HL-60 (cell line): ENCODE data around the gene BBOX1.

ENCODE experiments used
- DNase-seq, 2 experiments: peaks; one replicate each; pipeline ENCODE4 v3.0.0-alpha.2; 2010 to 2020; ENCODE audit warnings: low read depth in 1 of 2, low spot score in 1 of 2
- H3K27ac ChIP-seq: fragments of 250-450 bp; sonication (Bioruptor Pico); replicated peaks from 2 replicates; pipeline ENCODE4 v1.5.1; 2020; ENCODE audit warnings: mild to moderate bottlenecking, moderate library complexity
- H3K27me3 ChIP-seq: fragments of 250-450 bp; sonication (Bioruptor Pico); 2 replicates; pipeline ENCODE4 v1.5.1; 2021; ENCODE audit warnings: mild to moderate bottlenecking, moderate library complexity; ENCODE audit not compliant: insufficient read depth, poor library complexity, severe bottlenecking
- H3K4me3 ChIP-seq: replicated peaks from 2 replicates; pipeline ENCODE4 v1.5.1; 2011; ENCODE audit warnings: mild to moderate bottlenecking, control low read depth, low read length; ENCODE audit not compliant: insufficient read depth
- CTCF ChIP-seq: IDR thresholded peaks from one replicate; pipeline ENCODE4 v1.5.1; 2011; ENCODE audit warnings: low read length, control low read depth, inconsistent platforms; ENCODE audit not compliant: insufficient read depth
- GABPA ChIP-seq: IDR thresholded peaks from 2 replicates; pipeline ENCODE4 v1.6.1; 2012; ENCODE audit warnings: low read depth
- POLR2AphosphoS5 ChIP-seq: IDR thresholded peaks from 2 replicates; pipeline ENCODE4 v1.6.1; 2012; ENCODE audit warnings: low read depth
- SPI1 ChIP-seq: IDR thresholded peaks from 2 replicates; pipeline ENCODE4 v1.6.1; 2012; ENCODE audit warnings: low read depth, mild to moderate bottlenecking, borderline replicate concordance
- long read RNA-seq: library from polyadenylated mRNA; unstranded; transcript quantifications from one replicate; pipeline ENCODE4 v2.0.0, GENCODE V29; 2020
- TF ChIP-seq, protein P1 (sequence below): IDR thresholded peaks from 2 replicates; pipeline ENCODE4 v1.6.1; 2012; ENCODE audit warnings: low read depth; ENCODE audit not compliant: insufficient replicate concordance

The BBOX1 gene
- long read RNA-seq = 0 reads

DNA sequence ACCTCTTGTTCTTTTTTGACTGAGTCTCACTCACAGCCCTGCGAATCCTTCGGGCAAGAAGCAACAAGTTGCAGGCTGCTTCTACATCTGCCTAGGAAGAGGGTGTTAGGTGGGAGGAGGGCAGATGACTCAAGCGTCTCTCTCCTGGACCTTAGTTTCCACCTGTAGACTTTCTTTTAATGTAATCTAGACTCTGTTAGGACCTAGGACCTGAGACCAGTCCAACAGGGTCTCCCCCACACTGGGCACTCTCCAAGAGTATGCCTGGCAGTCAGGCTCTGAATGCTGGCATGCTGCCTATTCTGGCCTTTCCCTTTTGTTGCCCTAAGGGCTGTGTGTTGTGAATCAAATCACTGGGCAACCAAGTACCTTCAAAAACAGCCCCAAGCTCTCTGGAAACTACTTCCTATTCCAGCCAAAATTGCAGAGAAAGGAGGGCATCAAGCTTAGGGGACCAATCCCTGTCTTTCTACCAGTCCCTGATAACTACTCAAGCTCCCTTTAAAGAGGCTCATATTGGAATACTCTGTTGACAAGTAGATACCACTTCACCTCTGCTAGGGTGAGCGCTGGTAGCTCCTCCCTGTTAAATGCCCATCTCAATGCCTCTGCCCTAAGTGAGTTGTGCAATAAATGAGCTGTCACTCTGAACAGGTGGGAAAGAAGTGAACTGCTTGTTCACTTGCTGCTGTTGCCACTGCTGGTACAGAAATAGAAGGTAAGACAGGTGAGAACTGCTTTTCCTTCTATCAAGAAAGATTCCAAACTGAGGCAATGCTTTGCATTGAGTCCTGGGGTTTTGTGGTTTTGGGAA lies at the start of gene BBOX1:
Gene BBOX1, plus strand, starts transcription at position 514 of the 814 bp plus-strand sequence. CDS start 14,616 bp downstream, outside the sequence.
- no peak for DNase-seq
- TF ChIP-seq, protein P1, sequence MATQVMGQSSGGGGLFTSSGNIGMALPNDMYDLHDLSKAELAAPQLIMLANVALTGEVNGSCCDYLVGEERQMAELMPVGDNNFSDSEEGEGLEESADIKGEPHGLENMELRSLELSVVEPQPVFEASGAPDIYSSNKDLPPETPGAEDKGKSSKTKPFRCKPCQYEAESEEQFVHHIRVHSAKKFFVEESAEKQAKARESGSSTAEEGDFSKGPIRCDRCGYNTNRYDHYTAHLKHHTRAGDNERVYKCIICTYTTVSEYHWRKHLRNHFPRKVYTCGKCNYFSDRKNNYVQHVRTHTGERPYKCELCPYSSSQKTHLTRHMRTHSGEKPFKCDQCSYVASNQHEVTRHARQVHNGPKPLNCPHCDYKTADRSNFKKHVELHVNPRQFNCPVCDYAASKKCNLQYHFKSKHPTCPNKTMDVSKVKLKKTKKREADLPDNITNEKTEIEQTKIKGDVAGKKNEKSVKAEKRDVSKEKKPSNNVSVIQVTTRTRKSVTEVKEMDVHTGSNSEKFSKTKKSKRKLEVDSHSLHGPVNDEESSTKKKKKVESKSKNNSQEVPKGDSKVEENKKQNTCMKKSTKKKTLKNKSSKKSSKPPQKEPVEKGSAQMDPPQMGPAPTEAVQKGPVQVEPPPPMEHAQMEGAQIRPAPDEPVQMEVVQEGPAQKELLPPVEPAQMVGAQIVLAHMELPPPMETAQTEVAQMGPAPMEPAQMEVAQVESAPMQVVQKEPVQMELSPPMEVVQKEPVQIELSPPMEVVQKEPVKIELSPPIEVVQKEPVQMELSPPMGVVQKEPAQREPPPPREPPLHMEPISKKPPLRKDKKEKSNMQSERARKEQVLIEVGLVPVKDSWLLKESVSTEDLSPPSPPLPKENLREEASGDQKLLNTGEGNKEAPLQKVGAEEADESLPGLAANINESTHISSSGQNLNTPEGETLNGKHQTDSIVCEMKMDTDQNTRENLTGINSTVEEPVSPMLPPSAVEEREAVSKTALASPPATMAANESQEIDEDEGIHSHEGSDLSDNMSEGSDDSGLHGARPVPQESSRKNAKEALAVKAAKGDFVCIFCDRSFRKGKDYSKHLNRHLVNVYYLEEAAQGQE = no peak
- TF ChIP-seq SPI1 = no peak
- no peak for TF ChIP-seq POLR2AphosphoS5
- TF ChIP-seq CTCF = no peak
- TF ChIP-seq GABPA = no peak
- Histone ChIP-seq H3K27me3 (no peaks in the 10 kb centered on the region), H3K4me3 (no peak within 1 kb of the TSS), H3K27ac (no peak within 1 kb of the TSS)

DNA sequence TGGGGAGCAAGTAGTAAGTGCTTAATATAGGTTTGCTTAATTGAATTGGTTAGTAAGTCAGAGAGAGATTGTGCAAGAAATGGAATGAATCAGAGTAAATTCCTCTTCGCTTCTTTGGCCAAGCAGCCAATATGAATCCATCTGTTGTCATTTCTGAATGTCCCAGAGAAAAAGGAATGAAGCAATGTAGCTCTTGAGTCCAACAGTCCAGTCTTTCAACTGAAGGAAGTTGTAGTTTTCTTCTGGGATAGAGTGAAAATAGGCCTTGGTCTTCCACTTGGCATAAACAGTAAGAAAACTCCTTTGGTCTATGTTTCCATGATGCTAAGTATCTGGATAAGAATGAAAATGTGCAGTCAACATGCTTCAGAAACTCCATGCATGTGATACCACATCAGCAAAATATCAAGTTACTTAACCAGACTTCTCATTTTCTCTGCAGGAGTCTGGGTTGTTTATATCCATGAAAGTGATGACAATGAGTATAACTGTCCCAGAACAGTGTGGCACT lies 48.5 kb upstream of the BBOX1 start:
- no peak for DNase-seq
- TF ChIP-seq, protein P1 = no peak
- TF ChIP-seq CTCF (no peak), GABPA (no peak), POLR2AphosphoS5 (no peak), SPI1 (no peak)
- Histone ChIP-seq H3K27ac (no peak overlapping the region), H3K4me3 (no peak overlapping the region), H3K27me3 (no peaks in the 10 kb centered on the region)

GRCh38 chr11:26993965-26994457 lies 46.6 kb upstream of the BBOX1 start, which contains the start of gene FIBIN:
TSS of gene FIBIN (plus strand) at chr11:26994112. CDS start at chr11:26994527, 415 bp downstream.
- no peak within 1 kb of the TSS for H3K4me3 ChIP-seq
- no peaks in the 10 kb centered on the region for H3K27me3 ChIP-seq
- DNase-seq = no peak
- no peak for TF ChIP-seq GABPA
- TF ChIP-seq, protein P1 = no peak
- no peak for TF ChIP-seq POLR2AphosphoS5
- TF ChIP-seq CTCF = no peak
- TF ChIP-seq SPI1 = no peak
- no peak within 1 kb of the TSS for H3K27ac ChIP-seq
